Progenitor cell of endocrine pancreas (in vitro differentiated cells): ENCODE data around the gene NUP153. TPM values are rescaled to one million over a fixed set of nuclear protein-coding genes. Genes with fewer than 3 reads are reported as not detected.

Source experiments
- DNase-seq: peaks from one replicate; pipeline ENCODE4 v3.0.0; 2021; ENCODE audit warnings: low spot score; ENCODE audit not compliant: unreplicated experiment
- H3K27ac Mint-ChIP-seq: 2 replicates; pipeline ENCODE4 v1.8.0; 2021; ENCODE audit warnings: mild to moderate bottlenecking, moderate library complexity, mixed read lengths
- H3K27me3 Mint-ChIP-seq: 2 replicates; pipeline ENCODE4 v1.8.0; 2021; ENCODE audit warnings: mixed read lengths
- H3K36me3 Mint-ChIP-seq: 2 replicates; pipeline ENCODE4 v1.8.0; 2022; ENCODE audit warnings: mixed read lengths; ENCODE audit not compliant: insufficient read depth
- H3K4me1 Mint-ChIP-seq: 2 replicates; pipeline ENCODE4 v1.8.0; 2021; ENCODE audit warnings: low read depth, mixed read lengths
- H3K4me3 Mint-ChIP-seq: 2 replicates; pipeline ENCODE4 v1.8.0; 2021; ENCODE audit warnings: low read depth, mild to moderate bottlenecking, moderate library complexity, mixed read lengths
- H3K9me3 Mint-ChIP-seq: 2 replicates; pipeline ENCODE4 v1.8.0; 2021; ENCODE audit warnings: low read depth, mixed read lengths
- total RNA-seq: library from RNA; stranded (reverse); gene quantifications from 2 replicates; pipeline ENCODE4 v1.2.1, GENCODE V29; 2021
- TF ChIP-seq, protein P1 (sequence below): fragments of 200-600 bp; sonication (generic); IDR thresholded peaks from one replicate; pipeline ENCODE4 v1.5.0; 2021; ENCODE audit warnings: antibody characterized with exemption, mild to moderate bottlenecking; ENCODE audit not compliant: unreplicated experiment

Gene NUP153
- total RNA-seq, 1 donor from 2014 or later = 50.3 TPM

- DNase-seq = no peak
- Mint-ChIP-seq H3K36me3 (peaks cover 6% of the 10 kb centered on the region), H3K9me3 (no peaks in the 10 kb centered on the region), H3K27me3 (no peaks in the 10 kb centered on the region), H3K4me3 (no peak overlapping the region), H3K27ac (peak overlapping the region; percentile 84), H3K4me1 (peaks cover 4% of the 10 kb centered on the region)
- TF ChIP-seq, protein P1, sequence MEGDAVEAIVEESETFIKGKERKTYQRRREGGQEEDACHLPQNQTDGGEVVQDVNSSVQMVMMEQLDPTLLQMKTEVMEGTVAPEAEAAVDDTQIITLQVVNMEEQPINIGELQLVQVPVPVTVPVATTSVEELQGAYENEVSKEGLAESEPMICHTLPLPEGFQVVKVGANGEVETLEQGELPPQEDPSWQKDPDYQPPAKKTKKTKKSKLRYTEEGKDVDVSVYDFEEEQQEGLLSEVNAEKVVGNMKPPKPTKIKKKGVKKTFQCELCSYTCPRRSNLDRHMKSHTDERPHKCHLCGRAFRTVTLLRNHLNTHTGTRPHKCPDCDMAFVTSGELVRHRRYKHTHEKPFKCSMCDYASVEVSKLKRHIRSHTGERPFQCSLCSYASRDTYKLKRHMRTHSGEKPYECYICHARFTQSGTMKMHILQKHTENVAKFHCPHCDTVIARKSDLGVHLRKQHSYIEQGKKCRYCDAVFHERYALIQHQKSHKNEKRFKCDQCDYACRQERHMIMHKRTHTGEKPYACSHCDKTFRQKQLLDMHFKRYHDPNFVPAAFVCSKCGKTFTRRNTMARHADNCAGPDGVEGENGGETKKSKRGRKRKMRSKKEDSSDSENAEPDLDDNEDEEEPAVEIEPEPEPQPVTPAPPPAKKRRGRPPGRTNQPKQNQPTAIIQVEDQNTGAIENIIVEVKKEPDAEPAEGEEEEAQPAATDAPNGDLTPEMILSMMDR = no peak
Observed at GRCh38 chr6:17700421-17701416, 6.0 kb downstream of the NUP153 start.

- Mint-ChIP-seq H3K4me1 (no peaks in the 10 kb centered on the region), H3K27ac (peak overlapping the region; percentile 92), H3K4me3 (no peak overlapping the region), H3K36me3 (peaks cover 10% of the 10 kb centered on the region), H3K27me3 (no peaks in the 10 kb centered on the region), H3K9me3 (no peaks in the 10 kb centered on the region)
- no peak for DNase-seq
- TF ChIP-seq, protein P1 = no peak
Observed at GRCh38 chr6:17691925-17692538, 14.7 kb downstream of the NUP153 start.

DNA sequence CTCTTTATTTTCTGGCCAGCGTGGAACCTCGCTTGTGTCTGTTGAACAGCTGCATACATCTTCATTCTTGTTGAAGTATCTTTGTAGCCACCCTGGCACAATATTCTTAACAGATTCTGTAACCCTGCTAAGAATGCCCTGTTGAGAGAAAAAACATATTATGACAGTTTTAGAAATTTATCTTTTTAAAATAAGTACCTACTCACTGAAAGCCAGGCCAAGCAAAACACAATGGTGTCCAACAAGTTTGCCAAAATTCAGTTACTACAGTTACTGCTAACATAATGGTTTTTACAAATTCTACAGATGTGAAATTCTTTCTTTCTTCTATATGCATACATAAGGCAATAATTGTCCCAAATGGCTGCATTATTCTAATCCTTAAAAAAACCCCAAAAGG lies 18.2 kb downstream of the NUP153 start:
- TF ChIP-seq, protein P1 = no peak
- DNase-seq = no peak
- peaks cover 3% of the 10 kb centered on the region for H3K4me1 Mint-ChIP-seq
- no peaks in the 10 kb centered on the region for H3K27me3 Mint-ChIP-seq
- H3K27ac Mint-ChIP-seq = peak overlapping the region; percentile 71
- H3K36me3 Mint-ChIP-seq = peaks cover 12% of the 10 kb centered on the region
- H3K9me3 Mint-ChIP-seq = no peaks in the 10 kb centered on the region
- H3K4me3 Mint-ChIP-seq = no peak overlapping the region

- no peak overlapping the region for H3K27ac Mint-ChIP-seq
- H3K9me3 Mint-ChIP-seq = no peaks in the 10 kb centered on the region
- H3K36me3 Mint-ChIP-seq = peaks cover 18% of the 10 kb centered on the region
- TF ChIP-seq, protein P1 = no peak
- no peak for DNase-seq
- H3K4me3 Mint-ChIP-seq = no peak overlapping the region
- no peaks in the 10 kb centered on the region for H3K27me3 Mint-ChIP-seq
- H3K4me1 Mint-ChIP-seq = peaks cover 3% of the 10 kb centered on the region
Observed at GRCh38 chr6:17687136-17687535, 19.6 kb downstream of the NUP153 start.

- Mint-ChIP-seq H3K4me1 (peaks cover 11% of the 10 kb centered on the region), H3K27ac (no peak overlapping the region), H3K36me3 (peaks cover 28% of the 10 kb centered on the region), H3K27me3 (no peaks in the 10 kb centered on the region), H3K9me3 (no peaks in the 10 kb centered on the region), H3K4me3 (no peak overlapping the region)
- no peak for DNase-seq
- TF ChIP-seq, protein P1 = no peak
Observed at GRCh38 chr6:17684134-17684533, 22.6 kb downstream of the NUP153 start.
